DMS 273 (cell line): Measurements from ENCODE around the gene TERB1.
"Not testable (repeated sequence)": the region's sequence is repeated elsewhere in the genome, so short reads cannot be mapped to it uniquely, and the experiment has no call there.

ENCODE experiments used
- DNase-seq: peaks from one replicate; lab custom pipeline; 2025; ENCODE audit not compliant: unreplicated experiment; lab: John Stamatoyannopoulos, UW

TERB1 gene

DNA sequence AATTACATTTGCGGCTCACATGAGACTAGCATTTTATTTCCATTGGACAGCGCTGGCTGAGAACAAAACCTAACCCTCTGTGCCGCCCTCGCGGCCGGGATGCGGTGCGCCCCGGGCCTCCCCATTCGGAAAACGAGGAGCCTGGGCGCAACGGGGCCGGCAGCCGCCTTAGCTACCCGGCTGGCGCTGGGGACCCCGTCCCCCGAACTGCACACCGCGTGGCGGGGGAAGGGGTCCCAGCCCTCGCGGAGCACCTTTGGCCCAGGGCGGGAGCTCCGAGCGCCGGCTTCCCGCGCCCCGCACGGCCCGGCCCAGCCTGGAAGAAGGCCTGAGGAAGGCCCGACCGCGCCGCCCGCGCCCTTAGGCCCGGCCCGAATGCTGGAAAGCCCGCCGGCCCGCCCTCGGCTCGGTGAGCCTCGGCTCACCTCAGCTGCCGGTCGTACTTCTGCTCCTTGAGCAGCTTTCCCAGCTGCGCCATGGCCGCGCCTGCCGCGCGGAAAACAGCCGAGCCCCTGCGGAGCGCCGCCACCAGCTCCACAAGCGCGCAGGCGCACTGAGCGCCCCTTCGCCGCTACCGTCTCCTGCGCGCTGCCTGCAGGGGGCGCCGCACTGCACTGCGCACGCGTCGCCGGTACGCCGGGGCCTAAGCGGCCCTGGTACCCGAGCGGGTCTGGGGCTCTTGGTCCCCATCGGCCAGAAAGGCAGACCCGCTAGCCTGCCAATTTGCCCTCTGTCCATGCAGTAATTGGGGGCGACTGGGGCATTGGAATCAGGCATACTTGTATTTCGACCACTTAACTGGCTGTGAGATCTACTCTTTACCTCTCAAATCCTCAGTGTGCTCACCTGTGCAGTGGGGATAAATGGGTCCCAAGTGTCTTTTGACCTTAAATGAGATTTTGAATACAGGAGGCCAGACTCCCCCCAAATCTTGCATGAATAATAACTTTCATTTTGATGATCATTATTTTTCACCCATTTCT is 29.3 kb upstream of the TERB1 start, which contains the start of gene NAE1:
Gene NAE1 (minus strand): TSS at position 555 of the 983 bp plus-strand sequence. CDS start 77 bp downstream, at position 478.
- DNase-seq, result peak; percentile 98

DNA sequence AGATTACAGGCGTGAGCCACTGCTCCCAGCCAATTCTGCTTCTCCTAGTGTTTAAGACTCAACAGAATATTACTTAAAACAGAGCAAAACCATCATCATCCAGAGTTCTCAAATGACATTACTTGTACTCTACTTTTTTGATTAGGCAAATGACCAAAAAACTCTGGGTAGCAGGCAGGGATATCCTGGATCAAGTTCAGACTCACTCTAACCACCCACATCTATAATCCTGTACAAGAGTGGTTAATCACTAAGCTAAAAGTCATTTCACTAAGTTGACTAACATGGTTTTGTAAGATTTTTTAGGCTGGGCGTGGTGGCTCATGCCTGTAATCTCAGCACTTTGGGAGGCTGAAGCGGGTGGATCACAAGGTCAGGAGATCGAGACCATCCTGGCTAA is 22.6 kb upstream of the TERB1 start:
- no peak for DNase-seq

DNA sequence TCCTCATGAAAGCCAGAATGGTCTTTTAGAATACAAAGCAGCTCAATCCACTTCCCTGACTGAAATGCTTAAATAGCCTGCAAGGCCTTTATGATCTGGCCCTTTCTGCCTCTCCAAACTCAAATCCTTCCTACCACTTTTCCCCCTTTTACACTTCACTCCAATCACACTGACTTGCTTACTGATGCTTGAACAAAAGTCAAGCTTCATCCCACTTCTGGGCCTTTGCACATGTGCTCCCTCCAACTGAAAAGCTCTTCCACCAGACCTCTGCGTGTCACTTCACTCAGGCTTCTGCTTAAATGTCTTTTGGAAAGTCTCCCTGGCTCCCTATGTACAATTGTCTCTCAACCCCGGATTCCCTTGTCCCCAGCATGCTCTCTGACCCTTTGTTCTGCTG is 13.3 kb upstream of the TERB1 start:
- no peak for DNase-seq

DNA sequence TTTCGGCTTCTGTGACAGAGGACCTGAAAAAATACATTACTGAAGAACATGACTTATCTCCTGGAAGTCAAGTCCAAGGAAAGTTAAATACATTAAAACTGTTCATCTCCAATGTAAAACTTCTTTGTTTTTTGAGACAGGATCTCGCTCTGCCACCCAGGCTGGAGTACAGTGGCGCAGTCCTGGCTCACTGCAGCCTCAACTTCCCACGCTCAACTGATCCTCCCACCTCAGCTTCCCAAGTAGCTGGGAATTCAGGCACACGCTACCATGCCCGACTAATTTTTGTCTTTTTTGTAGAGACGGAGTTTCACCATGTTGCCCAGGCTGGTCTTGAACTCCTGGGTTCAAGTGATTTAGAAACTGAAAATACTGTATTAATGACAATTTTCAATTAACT is 9.7 kb upstream of the TERB1 start:
- no peak for DNase-seq

DNA sequence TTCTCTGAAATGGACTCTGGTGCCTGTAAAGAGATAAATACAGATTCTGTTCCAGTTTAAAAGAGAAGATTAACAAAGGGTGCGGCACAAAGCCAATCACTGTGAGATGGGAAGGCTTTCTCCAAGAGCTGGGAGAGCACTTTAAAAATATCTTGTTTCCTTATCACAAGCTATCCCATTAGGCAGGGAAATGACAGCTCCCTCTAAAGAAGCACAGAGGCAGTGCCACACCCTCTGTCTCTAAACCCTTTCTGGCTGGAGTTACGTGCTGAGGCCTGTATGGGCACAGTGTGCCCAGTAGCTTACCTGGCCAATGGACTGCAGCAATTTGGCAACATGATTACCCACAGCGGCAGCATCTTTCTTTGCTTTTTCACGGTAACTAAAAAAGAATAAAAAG is 9.0 kb upstream of the TERB1 start:
- DNase-seq, result no peak

DNA sequence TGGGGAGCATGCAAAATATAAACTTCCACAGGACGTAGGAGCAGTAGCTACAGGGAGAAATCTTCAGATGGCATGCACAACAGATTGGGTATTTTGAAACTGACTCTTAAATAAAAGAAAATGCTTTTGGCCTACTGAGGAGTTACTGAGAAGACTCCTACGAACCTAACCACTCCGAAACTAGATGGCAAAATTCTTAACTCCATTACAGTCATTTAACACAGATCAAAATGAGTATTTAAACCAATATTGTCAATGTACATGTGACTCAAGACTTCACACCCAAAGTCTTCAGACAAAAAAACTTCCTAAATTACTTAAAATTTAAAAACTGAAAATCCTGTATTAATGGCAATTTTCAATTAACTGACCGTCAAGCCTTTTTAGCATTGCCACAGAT is 8.4 kb upstream of the TERB1 start:
- no peak for DNase-seq

DNA sequence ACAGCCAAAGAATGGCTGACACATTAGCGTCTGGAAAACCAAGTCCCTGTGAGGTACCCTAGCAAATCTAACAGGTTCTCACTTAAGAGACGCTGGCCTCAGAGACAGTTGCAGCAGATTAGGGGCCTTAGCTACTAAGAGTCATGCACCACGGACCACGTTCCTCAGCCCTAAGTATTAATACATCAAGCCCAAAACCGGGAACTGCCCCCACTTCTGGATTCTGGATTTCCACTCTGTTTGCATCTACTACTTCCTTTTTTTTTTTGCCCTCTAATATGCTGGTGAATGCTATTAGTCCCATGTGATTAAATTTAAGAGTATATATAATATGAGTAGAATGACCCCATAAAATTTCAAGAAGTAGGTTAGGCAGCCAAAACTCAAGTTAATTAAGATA is 775 bp upstream of the TERB1 start:
- DNase-seq, result no peak

DNA sequence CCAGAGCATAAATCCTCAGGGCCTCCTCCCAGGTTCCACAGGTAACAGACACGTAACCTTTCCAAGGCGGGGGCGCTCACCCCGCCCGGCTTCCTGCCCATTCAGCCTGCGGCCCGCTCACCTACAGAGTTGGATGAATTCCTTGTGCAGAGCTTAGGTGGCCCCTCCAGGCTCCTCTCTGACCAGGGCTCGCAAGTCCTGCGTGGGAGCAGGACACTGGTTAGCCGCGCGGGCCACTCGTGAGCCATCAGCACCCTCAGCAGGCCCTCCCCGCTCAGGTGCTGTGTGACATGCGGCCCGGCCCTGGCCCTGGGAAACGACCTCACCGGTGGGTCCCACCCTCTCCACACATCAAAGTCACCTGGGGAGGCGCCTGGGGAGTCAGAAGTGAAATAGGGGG is 528 bp downstream of the TERB1 start:
- no peak for DNase-seq

DNA sequence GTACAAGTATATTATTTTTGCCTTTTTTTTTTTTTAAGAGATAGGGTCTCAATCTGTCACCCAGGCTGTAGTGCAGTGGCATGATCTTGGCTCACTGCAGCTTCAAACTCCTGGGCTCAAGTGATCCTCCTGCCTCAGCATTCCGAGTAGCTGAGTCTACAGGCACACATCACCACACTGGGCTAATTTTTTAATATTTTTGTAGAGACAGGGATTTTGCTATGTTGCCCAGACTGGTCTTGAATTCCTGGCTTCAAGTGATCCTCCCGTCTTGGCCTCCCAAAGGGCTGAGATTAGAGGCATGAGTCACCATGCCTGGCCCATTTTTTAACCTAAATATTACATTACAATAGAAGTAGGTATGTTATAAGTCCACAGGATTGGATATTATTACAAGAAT is 3.2 kb downstream of the TERB1 start:
- DNase-seq, result no peak

DNA sequence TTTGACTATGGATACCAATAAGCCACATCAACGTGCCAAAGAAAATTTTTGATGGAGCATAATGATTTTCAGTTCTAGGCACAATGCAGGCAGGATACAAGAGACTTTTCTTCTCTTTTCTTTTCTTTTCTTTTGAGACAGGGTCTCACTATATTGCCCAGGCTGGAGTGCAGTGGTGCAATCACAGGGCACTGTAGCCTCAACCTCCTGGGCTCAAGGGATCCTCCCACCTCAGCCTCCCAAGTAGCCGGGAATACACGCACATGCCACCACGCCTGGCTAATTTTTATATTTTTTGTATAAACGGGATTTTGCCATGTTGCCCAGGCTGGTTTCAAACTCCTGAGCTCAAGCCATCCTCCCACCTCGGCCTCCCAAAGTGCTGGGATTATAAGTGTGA is 7.4 kb downstream of the TERB1 start:
- not testable (repeated sequence) for DNase-seq

DNA sequence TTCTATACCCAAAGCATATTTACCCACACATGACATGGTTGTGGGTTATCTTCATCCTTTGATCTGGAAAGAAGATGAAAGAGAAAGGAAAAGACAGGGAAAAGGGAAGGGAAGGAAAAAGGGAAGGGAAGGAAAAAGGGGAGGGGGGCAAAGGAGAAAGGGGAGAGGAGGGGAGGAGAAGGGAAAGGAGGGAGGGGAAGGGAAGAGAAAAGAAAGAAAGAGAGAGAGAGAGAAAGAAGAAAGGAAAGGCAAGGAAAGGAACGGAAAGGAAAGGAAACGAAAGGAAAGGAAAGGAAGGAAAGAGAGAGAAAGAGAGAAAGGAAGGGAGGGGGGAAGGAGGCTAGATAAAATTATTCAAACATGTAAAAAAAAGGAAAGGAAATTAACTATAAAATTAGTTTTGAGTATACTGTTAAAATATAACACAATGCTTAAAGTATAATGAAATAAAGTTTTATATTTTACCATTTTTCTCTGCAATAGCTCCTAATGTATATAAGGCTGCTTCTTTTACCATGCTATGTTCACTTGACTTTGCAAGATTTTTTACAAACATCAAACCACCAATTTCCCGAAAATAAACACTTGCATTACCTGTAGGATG is 11.2 kb downstream of the TERB1 start:
- DNase-seq, result no peak

DNA sequence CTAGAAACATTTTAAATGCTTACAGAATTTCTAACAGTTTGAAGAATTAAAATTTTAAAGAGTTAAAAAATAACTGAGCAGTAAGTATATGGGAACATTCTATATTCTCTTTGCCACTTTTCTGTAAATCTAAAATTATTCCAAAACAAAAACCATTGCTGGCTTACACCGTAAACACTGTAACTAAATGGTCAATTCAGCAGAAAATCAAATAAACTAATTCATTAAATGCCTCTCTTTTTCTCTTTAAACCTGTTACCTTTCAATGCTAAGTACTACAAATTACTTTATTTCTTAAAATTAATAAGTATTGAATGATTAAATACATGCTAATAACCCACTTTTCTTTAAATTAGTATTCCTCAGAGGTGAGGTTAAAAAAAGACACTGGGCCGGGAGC is 14.0 kb downstream of the TERB1 start:
- no peak for DNase-seq

DNA sequence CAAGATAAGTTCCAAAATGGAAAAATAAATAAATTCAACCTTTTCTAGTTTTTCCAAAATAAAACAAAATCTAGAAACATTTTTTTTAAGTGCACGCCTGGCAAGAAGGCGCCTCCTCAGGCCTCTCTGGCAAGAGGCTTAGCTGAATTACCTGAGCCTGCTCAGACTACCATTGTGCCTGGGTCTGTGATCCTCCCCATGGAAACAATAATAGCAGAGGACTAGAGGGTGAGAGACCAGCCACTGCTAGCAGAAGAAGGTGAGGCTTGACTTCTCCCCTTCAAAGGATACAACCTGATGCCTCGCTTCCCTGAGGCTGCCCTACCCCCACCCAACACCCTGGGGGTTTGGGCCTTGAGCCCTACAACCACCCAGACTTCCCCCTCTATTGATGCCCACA is 14.8 kb downstream of the TERB1 start:
- DNase-seq, result no peak

DNA sequence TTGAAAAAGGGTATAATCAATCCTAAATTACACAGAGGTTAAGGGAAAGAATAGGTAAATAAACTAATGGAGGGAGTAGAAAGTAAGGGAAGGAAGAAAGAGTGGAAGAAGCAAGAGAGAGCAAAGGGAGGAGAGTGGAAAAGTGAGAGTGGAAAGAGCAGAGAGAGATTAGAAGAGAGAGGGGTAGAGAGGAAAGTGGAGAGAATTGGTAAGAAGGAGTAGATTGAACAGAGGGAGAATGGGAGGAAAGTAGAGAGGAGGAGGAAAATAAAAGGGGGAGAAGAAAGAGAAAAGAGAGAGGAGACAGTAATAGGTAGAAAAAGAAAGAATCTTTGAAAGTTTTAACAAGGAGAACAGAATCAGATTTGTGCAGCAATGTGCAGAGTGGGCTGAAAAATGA is 24.9 kb downstream of the TERB1 start:
- no peak for DNase-seq

DNA sequence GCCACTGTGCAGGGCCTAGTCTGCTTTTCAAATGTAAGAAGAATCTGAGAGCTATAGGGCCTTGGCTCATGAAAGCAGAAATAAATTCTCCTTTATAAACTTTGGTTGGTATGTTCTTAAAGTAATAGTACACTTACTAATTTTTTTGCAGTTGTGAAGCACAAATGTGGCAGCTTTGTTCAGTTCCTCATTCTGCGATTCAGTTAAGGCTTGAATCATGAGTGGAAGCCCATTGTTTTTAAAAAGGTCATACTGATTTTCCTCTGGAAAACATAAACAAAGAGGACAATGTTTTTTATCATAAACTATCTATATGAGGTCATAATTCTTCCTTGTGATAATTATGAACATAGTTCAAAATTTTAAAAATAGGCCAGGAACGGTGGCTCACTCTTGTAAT is 26.4 kb downstream of the TERB1 start:
- DNase-seq, result no peak

DNA sequence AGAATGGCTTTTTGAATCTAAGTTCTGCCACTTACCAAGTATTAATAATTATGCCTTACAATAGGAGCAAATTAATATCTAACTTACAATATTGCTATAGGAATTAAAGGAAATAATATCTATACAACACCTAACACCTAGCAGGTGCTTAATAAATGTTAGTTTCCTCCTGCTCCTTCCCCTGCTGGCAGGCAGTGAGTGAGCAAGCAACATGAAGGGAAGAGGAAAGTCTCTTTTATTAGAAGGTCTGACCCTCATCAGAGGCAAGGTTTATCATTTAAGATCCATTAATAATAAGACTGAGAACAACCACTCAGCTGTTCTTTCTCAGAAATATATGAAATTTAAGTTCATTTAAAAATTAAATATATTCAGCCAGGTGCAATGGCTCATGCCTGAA is 43.3 kb downstream of the TERB1 start:
- DNase-seq, result peak; percentile 16

DNA sequence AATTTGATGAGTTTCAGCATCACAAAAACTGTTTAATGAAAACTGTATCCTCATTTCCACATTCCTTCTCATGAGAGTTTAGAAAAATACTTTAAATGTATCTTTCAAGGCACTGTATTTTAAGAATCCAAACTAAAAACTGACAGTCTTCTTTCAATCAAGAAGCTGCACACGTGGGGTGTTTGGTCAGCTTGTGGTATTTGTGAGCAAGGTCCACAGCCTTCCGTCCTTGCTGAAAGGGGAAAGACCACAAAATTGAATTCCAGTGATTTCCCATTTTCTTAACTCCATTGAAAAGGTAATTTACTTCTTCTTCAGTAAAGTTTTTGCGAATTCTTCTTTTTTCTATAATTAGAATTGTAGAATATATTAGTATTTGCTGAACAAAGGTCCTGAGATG is 46.6 kb downstream of the TERB1 start:
- DNase-seq, result no peak

DNA sequence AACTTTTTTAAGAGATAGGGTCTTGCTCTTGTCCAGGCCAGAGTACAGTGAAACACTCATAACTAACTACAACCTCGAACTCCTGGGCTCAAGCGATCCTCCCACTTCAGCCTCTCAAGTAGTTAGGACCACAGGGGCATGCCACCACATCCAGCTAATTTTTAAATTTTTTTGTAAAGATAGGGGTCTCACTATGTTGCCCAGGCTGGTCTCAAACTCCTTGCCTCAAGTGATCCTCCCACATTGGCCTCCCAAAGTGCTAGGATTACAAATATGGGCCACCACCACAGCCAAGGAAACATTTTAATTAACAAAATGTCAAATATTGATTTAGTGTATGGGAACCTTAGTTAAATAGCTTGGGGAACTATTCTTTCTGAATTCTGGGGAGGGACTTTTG is 47.2 kb downstream of the TERB1 start:
- no peak for DNase-seq

DNA sequence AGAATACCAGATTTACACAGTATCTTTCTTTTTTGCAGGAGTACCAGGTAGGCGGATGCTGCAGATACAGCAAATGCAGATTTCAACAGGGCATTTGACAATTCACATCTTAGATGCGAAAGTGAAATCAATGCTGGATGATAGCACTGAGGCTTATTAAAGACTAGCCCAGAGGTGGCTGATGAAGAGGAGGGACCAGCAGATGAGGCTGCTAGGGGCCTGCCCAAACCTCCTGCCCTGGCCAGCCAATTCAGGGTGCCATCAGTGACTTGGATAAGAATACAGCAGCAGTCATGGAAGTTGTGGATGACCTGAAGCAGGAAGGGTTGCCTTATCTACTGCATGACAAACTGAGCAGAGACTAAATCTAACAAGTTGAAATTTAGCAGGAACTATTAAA is 48.4 kb downstream of the TERB1 start:
- no peak for DNase-seq

DNA sequence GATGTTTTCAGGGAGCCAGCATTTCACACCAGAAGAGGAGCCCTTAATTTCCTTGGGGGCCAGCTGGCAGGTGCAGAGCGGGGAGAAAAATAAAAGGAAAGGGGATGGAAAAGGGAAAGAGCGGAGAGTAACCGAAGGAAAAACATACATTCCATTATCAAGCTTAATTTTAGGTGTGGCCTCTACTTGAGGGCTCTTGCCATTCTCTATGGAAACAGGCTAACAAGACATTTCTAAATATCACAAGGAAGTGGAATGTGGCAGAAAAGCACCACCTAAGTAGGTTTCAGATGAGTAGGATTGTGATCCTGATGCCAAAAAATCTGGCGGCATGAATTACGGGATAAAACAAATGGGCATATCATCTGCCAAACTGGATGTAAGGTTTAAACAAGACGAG is 49.0 kb downstream of the TERB1 start:
- DNase-seq, result no peak

DNA sequence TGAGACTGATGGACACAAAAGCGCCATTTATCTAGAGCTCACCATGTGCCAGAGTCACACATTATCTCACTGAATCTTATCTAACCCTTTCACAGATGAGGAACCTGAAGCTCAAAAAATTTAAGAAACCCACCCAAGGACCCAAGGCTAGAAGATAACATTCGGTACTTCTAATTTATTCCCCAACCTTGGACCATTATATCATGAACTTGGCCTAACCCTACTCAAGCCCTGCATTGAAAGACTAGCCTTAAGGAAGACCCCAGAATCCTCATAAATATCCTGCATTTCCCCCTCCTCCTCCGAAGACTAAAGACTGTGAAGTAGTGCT is 49.4 kb downstream of the TERB1 start:
- DNase-seq, result no peak

DNA sequence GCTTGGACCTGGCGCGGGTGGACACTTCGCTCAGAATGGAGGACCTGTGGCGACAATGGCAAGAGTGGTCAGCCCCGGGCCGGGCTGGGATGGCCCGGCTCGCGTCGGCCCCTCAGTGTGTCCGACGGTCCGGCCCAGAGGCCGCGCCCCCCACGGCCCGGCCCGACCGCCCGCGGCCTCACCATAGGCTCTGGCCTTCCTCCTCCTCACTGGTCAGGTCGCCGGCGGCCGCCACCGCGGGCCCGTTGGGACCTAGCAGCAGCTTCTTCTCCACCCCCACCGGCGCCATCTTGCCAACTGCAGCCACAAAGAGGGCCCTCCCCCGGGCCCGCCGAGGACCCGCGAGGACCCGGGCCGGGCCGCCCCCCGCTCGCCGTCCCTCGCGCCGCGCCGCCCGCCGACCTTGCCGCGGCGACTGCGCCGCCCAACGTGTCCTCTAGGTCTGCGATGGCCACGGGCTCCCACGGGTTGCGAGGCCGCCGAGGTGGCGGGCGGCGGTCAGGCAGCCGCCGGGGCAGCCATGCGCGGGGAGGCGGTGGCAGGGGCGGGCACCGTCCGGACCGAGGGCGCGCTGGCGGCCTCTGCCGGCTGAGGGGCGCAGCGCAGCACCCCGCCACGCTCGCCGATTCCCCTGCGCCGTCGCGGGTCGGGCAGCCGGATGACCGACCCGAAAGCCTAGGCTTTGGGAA is 49.9 kb downstream of the TERB1 start, which contains the start of gene DYNC1LI2:
Gene DYNC1LI2 (minus strand): TSS at position 307 of the 689 bp plus-strand sequence. CDS start 18 bp downstream, at position 289.
- DNase-seq, result peak; percentile 91
